Measurements from ENCODE around the gene MMP24OS.
"Not testable (repeated sequence)": the region's sequence is repeated elsewhere in the genome, so short reads cannot be mapped to it uniquely, and the experiment has no call there.

MMP24OS gene
- long read RNA-seq, donor 1, transcript MMP24OS-201 (2 exons, 867 nt): major isoform, 8 of 20 reads
- long read RNA-seq, donor 1, transcript MMP24OS-209 (2 exons, 712 nt): minor isoform, 7 of 20 reads
- long read RNA-seq, donor 1, partial matches to known transcripts: 0 of 20 reads
- long read RNA-seq, donor 1, other reads (novel, unspliced or antisense): 0 of 20 reads
- long read RNA-seq, donor 2, transcript MMP24OS-209 (2 exons, 712 nt): minor isoform, 9 of 20 reads
- long read RNA-seq, donor 2, transcript MMP24OS-201 (2 exons, 867 nt): major isoform, 11 of 20 reads
- long read RNA-seq, donor 2, partial matches to known transcripts: 0 of 20 reads
- long read RNA-seq, donor 2, other reads (novel, unspliced or antisense): 0 of 20 reads
- long read RNA-seq, donor 3, transcript MMP24OS-201 (2 exons, 867 nt): major isoform, 10 of 17 reads
- long read RNA-seq, donor 3, transcript MMP24OS-211 (1 exons, 1,542 nt): minor isoform, 5 of 17 reads
- long read RNA-seq, donor 3, partial matches to known transcripts: 0 of 17 reads
- long read RNA-seq, donor 3, other reads (novel, unspliced or antisense): 0 of 17 reads
- long read RNA-seq, donor 4, transcript MMP24OS-201 (2 exons, 867 nt): major isoform, 16 of 25 reads
- long read RNA-seq, donor 4, transcript MMP24OS-209 (2 exons, 712 nt): minor isoform, 7 of 25 reads
- long read RNA-seq, donor 4, partial matches to known transcripts: 0 of 25 reads
- long read RNA-seq, donor 4, other reads (novel, unspliced or antisense): 0 of 25 reads
- long read RNA-seq, donor 5, transcript MMP24OS-201 (2 exons, 867 nt): major isoform, 15 of 31 reads
- long read RNA-seq, donor 5, transcript MMP24OS-211 (1 exons, 1,542 nt): minor isoform, 5 of 31 reads
- long read RNA-seq, donor 5, transcript MMP24OS-209 (2 exons, 712 nt): minor isoform, 11 of 31 reads
- long read RNA-seq, donor 5, partial matches to known transcripts: 0 of 31 reads
- long read RNA-seq, donor 5, other reads (novel, unspliced or antisense): 0 of 31 reads
- long read RNA-seq, donor 6, transcript MMP24OS-201 (2 exons, 867 nt): major isoform, 16 of 32 reads
- long read RNA-seq, donor 6, transcript MMP24OS-209 (2 exons, 712 nt): minor isoform, 14 of 32 reads
- long read RNA-seq, donor 6, partial matches to known transcripts: 0 of 32 reads
- long read RNA-seq, donor 6, other reads (novel, unspliced or antisense): 0 of 32 reads
- long read RNA-seq, donor 7, transcript MMP24OS-201 (2 exons, 867 nt): major isoform, 32 of 53 reads
- long read RNA-seq, donor 7, transcript MMP24OS-209 (2 exons, 712 nt): minor isoform, 17 of 53 reads
- long read RNA-seq, donor 7, partial matches to known transcripts: 0 of 53 reads
- long read RNA-seq, donor 7, other reads (novel, unspliced or antisense): 0 of 53 reads
- long read RNA-seq, donor 8, transcript MMP24OS-201 (2 exons, 867 nt): major isoform, 15 of 34 reads
- long read RNA-seq, donor 8, transcript MMP24OS-209 (2 exons, 712 nt): major isoform, 15 of 34 reads
- long read RNA-seq, donor 8, partial matches to known transcripts: 0 of 34 reads
- long read RNA-seq, donor 8, other reads (novel, unspliced or antisense): 0 of 34 reads

GRCh38 chr20:35277531-35278395 is at the start of gene MMP24OS:
MMP24OS (minus strand) TSS chr20:35278122; CDS start chr20:35277929, 193 bp downstream.
- peak; percentile 83 for DNase-seq

- DNase-seq: no peak
These were observed 49.4 kb upstream of the MMP24OS start for GRCh38 chr20:35327074-35327976.

- DNase-seq: no peak
These were observed 48.8 kb upstream of the MMP24OS start for GRCh38 chr20:35326740-35327073.

GRCh38 chr20:35326021-35326739 is 48.3 kb upstream of the MMP24OS start:
- DNase-seq: no peak

- DNase-seq: no peak
These were observed 47.5 kb upstream of the MMP24OS start for GRCh38 chr20:35325401-35325800.

- no peak for DNase-seq
These were observed 42.6 kb upstream of the MMP24OS start for GRCh38 chr20:35320396-35321126.

- no peak for DNase-seq
These were observed 41.9 kb upstream of the MMP24OS start for GRCh38 chr20:35319871-35320197.

- no peak for DNase-seq
These were observed 41.4 kb upstream of the MMP24OS start for GRCh38 chr20:35319192-35319870.

GRCh38 chr20:35318502-35319157 is 40.7 kb upstream of the MMP24OS start:
- DNase-seq: no peak

- no peak for DNase-seq
These were observed 39.7 kb upstream of the MMP24OS start for GRCh38 chr20:35317416-35318210.

GRCh38 chr20:35316086-35316485 is 38.2 kb upstream of the MMP24OS start:
- no peak for DNase-seq

GRCh38 chr20:35315632-35316020 is 37.7 kb upstream of the MMP24OS start:
- not testable (repeated sequence) for DNase-seq

GRCh38 chr20:35314816-35315631 is 37.1 kb upstream of the MMP24OS start:
- DNase-seq: no peak

GRCh38 chr20:35312318-35312717 is 34.4 kb upstream of the MMP24OS start:
- DNase-seq: no peak

GRCh38 chr20:35311822-35312221 is 33.9 kb upstream of the MMP24OS start:
- no peak for DNase-seq

GRCh38 chr20:35311409-35311808 is 33.5 kb upstream of the MMP24OS start:
- no peak for DNase-seq

Measured in right kidney (tissue), 9 donors.